ENCODE data around the gene WNT5A. TPM values are rescaled to one million over a fixed set of nuclear protein-coding genes. Genes with fewer than 3 reads are reported as not detected.

Gene WNT5A
- total RNA-seq, 1 donor from 2014 or later: 8.9 TPM

DNA sequence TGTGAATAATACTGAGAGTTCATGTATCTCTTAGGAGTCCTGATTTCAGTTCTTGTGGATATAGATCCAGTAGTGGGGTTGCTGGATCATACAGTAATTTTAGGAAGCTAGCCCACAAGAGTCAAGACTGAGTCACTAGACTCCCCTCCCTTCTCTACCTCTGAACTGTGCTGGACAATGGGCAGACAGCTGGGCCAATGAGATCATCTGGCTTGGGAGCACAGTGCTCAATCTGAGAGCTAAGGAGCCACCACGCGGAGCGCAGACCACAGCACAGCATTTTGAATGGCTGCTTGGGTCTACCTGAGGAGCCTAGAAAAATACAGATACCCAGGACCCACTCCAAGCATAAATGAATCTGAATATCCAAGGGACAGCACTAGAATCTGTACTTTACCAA is 32.5 kb downstream of the WNT5A start:
- Histone ChIP-seq H3K27ac (ENCODE audit: low read depth, low read length) (no peak overlapping the region), H3K9me3 (ENCODE audit: control insufficient read depth in 3 of 3, low read length in 3 of 3) (no peaks in the 10 kb centered on the region)

DNA sequence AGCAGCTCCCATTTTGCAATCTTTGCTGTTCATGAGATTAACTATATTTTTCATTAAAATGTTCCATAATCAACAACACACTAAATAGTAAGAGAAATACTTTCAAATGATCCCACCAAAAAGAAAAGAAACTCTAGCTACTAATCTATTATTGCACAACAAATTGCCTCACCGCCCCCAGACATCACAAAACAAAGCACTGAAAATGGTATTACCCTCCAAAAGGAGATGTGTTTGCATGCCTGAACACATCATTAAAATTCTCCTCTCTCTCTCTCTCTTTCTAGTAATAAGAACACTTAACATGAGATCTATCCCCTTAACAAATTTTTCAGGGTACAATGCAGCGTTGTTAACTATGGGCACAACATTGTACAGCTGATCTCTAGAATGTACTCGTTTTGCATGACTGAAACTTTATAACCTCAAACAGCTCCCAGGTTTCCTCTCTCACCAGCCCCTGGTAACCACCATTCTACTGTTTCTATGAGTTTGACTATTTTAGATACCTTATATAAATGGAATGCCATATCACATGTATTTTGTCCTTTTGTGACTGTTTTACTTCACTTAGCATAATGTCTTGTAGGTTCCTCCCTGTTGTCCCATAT is 33.1 kb downstream of the WNT5A start:
- Histone ChIP-seq H3K4me3 (ENCODE audit: low read length in 3 of 3) (no peak overlapping the region), H3K27ac (ENCODE audit: low read depth, low read length) (no peak overlapping the region), H3K9me3 (ENCODE audit: control insufficient read depth in 3 of 3, low read length in 3 of 3) (no peaks in the 10 kb centered on the region), H3K4me1 (ENCODE audit: control insufficient read depth in 3 of 3, insufficient read depth in 3 of 3, low read length in 3 of 3) (no peaks in the 10 kb centered on the region), H3K9ac (ENCODE audit: low read depth in 1 of 3, low read length in 3 of 3) (no peak overlapping the region), H3K27me3 (ENCODE audit: control insufficient read depth in 3 of 3, insufficient read depth in 3 of 3, low read length in 3 of 3) (peaks cover 0 to 5% (median 3%) of the 10 kb centered on the region in 3 donors), H3K36me3 (ENCODE audit: control insufficient read depth in 3 of 3, insufficient read depth in 3 of 3, low read length in 3 of 3) (no peaks in the 10 kb centered on the region)

More for the DNA sequence above, 32.5 kb downstream of the WNT5A start:
- Histone ChIP-seq H3K4me3 (ENCODE audit: low read length in 3 of 3) (no peak overlapping the region), H3K27me3 (ENCODE audit: control insufficient read depth in 3 of 3, insufficient read depth in 3 of 3, low read length in 3 of 3) (peaks cover 0 to 5% (median 3%) of the 10 kb centered on the region in 3 donors), H3K36me3 (ENCODE audit: control insufficient read depth in 3 of 3, insufficient read depth in 3 of 3, low read length in 3 of 3) (no peaks in the 10 kb centered on the region), H3K9ac (ENCODE audit: low read depth in 1 of 3, low read length in 3 of 3) (no peak overlapping the region), H3K4me1 (ENCODE audit: control insufficient read depth in 3 of 3, insufficient read depth in 3 of 3, low read length in 3 of 3) (no peaks in the 10 kb centered on the region)

DNA sequence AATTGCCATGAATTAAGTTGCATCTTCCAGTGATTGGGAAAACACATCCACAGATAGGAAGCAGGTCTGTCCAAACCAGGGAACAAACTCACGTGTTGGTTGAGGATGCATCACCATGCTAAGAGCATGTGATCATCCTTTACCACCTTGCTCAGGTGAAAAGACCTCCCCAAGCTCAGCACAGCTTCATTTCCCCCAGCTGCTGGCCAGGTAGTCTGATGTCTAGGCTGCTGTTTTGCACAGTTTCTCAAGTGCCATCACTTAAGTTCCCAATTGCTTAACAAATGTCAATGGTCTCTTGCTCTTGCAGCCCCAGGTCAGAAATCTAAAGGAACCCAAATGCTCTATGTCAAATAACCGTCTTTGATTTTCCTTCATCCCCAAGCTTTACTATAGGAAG is 34.2 kb downstream of the WNT5A start:
- Histone ChIP-seq H3K27ac (ENCODE audit: low read depth, low read length) (no peak overlapping the region), H3K27me3 (ENCODE audit: control insufficient read depth in 3 of 3, insufficient read depth in 3 of 3, low read length in 3 of 3) (peaks cover 0 to 5% (median 3%) of the 10 kb centered on the region in 3 donors), H3K4me1 (ENCODE audit: control insufficient read depth in 3 of 3, insufficient read depth in 3 of 3, low read length in 3 of 3) (no peaks in the 10 kb centered on the region), H3K36me3 (ENCODE audit: control insufficient read depth in 3 of 3, insufficient read depth in 3 of 3, low read length in 3 of 3) (no peaks in the 10 kb centered on the region), H3K9ac (ENCODE audit: low read depth in 1 of 3, low read length in 3 of 3) (no peak overlapping the region), H3K9me3 (ENCODE audit: control insufficient read depth in 3 of 3, low read length in 3 of 3) (no peaks in the 10 kb centered on the region), H3K4me3 (ENCODE audit: low read length in 3 of 3) (no peak overlapping the region)

DNA sequence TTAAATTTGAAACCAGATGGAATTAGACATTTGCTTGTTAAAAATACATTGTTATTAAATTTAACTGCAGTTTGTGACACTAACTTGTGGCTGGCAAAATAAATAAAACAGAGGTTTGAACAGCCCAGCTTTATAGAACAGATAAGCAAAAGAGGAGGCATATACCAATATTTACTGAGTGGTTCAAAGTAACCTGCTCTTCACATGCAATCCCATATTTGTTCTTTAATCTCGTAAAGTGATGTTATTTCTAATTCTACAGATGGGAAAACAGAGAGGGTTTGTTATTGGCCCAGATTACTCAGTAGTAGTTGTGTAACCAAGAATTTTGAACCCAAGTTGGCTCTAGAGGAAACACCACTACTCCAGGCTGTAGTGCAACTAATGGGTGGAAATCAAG is 37.6 kb downstream of the WNT5A start:
- Histone ChIP-seq H3K4me1 (ENCODE audit: control insufficient read depth in 3 of 3, insufficient read depth in 3 of 3, low read length in 3 of 3) (no peaks in the 10 kb centered on the region), H3K27me3 (ENCODE audit: control insufficient read depth in 3 of 3, insufficient read depth in 3 of 3, low read length in 3 of 3) (peaks cover 0 to 7% (median 0%) of the 10 kb centered on the region in 3 donors), H3K27ac (ENCODE audit: low read depth, low read length) (no peak overlapping the region), H3K4me3 (ENCODE audit: low read length in 3 of 3) (no peak overlapping the region), H3K9ac (ENCODE audit: low read depth in 1 of 3, low read length in 3 of 3) (no peak overlapping the region), H3K9me3 (ENCODE audit: control insufficient read depth in 3 of 3, low read length in 3 of 3) (no peaks in the 10 kb centered on the region), H3K36me3 (ENCODE audit: control insufficient read depth in 3 of 3, insufficient read depth in 3 of 3, low read length in 3 of 3) (no peaks in the 10 kb centered on the region)

DNA sequence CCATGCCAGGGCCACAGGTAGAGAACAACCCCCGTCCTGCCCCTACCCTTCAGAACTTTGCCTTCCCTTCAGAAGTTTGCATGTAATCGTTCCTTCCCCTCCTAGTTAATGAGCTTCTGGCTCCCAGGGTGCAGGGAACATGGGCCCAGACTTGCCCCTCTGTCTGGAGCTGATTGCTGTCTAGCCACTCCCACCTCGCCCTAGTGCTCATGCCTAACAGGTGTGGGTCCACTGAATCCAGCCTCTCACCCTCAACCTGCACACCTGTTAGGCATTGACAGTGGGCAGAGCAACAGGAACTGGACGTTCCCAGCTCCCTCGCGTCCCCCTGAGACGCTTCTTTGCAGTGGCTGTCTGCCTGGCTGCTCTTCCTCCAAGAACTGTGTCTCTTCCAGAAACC is 40.3 kb downstream of the WNT5A start:
- no peaks in the 10 kb centered on the region for H3K9me3 ChIP-seq (ENCODE audit: control insufficient read depth in 3 of 3, low read length in 3 of 3)
- H3K4me3 ChIP-seq (ENCODE audit: low read length in 3 of 3): no peak overlapping the region
- H3K27ac ChIP-seq (ENCODE audit: low read depth, low read length): no peak overlapping the region
- H3K4me1 ChIP-seq (ENCODE audit: control insufficient read depth in 3 of 3, insufficient read depth in 3 of 3, low read length in 3 of 3): no peaks in the 10 kb centered on the region
- no peaks in the 10 kb centered on the region for H3K36me3 ChIP-seq (ENCODE audit: control insufficient read depth in 3 of 3, insufficient read depth in 3 of 3, low read length in 3 of 3)
- no peak overlapping the region for H3K9ac ChIP-seq (ENCODE audit: low read depth in 1 of 3, low read length in 3 of 3)
- peaks cover 0 to 4% (median 0%) of the 10 kb centered on the region in 3 donors for H3K27me3 ChIP-seq (ENCODE audit: control insufficient read depth in 3 of 3, insufficient read depth in 3 of 3, low read length in 3 of 3)

DNA sequence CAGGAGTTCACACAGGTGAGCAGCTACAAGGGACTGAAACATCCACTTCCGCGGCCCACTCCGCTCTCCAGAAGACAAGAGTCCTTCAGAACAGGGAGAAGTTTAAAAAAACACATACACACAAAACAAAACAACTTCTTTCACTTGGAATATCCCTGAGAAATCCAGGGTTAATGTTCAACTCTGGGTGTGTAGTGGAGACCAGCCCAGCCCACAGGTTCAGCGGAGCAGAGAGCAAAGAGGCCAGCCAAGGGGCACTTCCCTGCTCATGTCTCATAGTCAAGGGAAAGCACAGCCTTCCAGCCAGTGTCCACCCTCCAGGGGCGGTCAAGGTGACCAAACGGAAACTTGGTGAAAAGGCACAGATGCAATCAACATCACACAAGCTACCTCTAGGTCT is 41.6 kb downstream of the WNT5A start:
- Histone ChIP-seq H3K9ac (ENCODE audit: low read depth in 1 of 3, low read length in 3 of 3) (no peak overlapping the region), H3K27me3 (ENCODE audit: control insufficient read depth in 3 of 3, insufficient read depth in 3 of 3, low read length in 3 of 3) (peaks cover 0 to 4% (median 0%) of the 10 kb centered on the region in 3 donors), H3K36me3 (ENCODE audit: control insufficient read depth in 3 of 3, insufficient read depth in 3 of 3, low read length in 3 of 3) (no peaks in the 10 kb centered on the region), H3K9me3 (ENCODE audit: control insufficient read depth in 3 of 3, low read length in 3 of 3) (no peaks in the 10 kb centered on the region), H3K27ac (ENCODE audit: low read depth, low read length) (no peak overlapping the region), H3K4me3 (ENCODE audit: low read length in 3 of 3) (no peak overlapping the region), H3K4me1 (ENCODE audit: control insufficient read depth in 3 of 3, insufficient read depth in 3 of 3, low read length in 3 of 3) (no peaks in the 10 kb centered on the region)

DNA sequence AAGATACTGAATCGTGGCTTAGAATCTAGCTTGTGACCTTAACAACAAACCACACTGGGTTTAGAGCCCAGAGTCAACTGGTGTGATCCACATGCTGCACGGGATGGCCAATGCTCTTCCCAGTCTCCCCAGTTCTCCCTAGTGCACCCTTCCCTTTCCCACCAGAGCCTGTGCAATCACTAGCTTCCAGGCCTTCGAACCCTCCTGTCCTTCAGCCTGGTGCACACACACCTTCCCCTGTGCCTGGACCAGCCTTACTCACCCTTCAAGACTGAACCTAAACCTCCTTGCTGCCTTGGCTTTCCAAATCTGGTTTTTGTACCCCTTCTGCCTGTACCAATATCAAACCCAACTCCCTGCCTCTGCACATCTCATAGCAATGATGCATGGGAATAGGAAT is 43.8 kb downstream of the WNT5A start:
- Histone ChIP-seq H3K27me3 (ENCODE audit: control insufficient read depth in 3 of 3, insufficient read depth in 3 of 3, low read length in 3 of 3) (peaks cover 0 to 4% (median 0%) of the 10 kb centered on the region in 3 donors), H3K9ac (ENCODE audit: low read depth in 1 of 3, low read length in 3 of 3) (no peak overlapping the region), H3K36me3 (ENCODE audit: control insufficient read depth in 3 of 3, insufficient read depth in 3 of 3, low read length in 3 of 3) (no peaks in the 10 kb centered on the region), H3K9me3 (ENCODE audit: control insufficient read depth in 3 of 3, low read length in 3 of 3) (no peaks in the 10 kb centered on the region), H3K27ac (ENCODE audit: low read depth, low read length) (no peak overlapping the region), H3K4me3 (ENCODE audit: low read length in 3 of 3) (no peak overlapping the region), H3K4me1 (ENCODE audit: control insufficient read depth in 3 of 3, insufficient read depth in 3 of 3, low read length in 3 of 3) (no peaks in the 10 kb centered on the region)

DNA sequence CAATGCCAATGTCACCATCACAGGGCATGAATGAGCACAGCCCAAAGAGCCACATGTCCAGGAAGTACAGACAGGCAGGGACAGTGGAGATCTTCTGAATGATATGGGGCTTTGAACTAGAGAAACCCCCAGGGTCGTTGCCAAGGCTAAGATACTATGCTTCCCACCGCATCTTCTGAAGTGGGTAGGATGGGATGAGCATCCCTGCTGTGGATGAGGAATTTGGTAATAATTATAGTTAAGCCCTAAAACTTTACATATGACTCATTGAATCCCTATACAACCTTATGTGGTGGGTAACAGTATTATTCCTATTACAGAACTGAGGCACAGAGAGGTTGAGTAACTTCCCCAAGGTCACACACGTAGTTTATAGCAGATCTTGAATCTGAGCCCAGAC is 44.2 kb downstream of the WNT5A start:
- Histone ChIP-seq H3K4me3 (ENCODE audit: low read length in 3 of 3) (no peak overlapping the region), H3K4me1 (ENCODE audit: control insufficient read depth in 3 of 3, insufficient read depth in 3 of 3, low read length in 3 of 3) (no peaks in the 10 kb centered on the region)

DNA sequence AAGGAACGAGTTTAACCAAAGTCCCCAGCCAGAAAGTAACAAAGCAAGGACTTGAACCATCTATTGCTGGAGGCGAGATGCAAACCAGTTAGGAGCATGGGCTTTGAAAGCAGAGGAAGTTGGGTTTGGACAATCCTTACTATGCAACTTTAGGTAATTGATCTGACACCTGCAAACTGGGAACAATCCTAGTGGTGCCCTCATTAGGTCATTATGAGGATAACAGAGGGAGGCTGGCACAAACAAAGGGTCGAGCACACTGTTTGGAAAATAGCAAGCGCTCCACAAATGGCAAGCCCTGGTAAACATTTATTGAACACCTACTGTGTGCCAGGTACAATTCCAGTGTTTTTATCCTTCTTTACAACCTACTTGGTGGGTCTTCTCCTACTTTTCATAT is 45.6 kb downstream of the WNT5A start:
- Histone ChIP-seq H3K36me3 (ENCODE audit: control insufficient read depth in 3 of 3, insufficient read depth in 3 of 3, low read length in 3 of 3) (no peaks in the 10 kb centered on the region), H3K27me3 (ENCODE audit: control insufficient read depth in 3 of 3, insufficient read depth in 3 of 3, low read length in 3 of 3) (peaks cover 0 to 4% (median 0%) of the 10 kb centered on the region in 3 donors), H3K4me3 (ENCODE audit: low read length in 3 of 3) (no peak overlapping the region), H3K4me1 (ENCODE audit: control insufficient read depth in 3 of 3, insufficient read depth in 3 of 3, low read length in 3 of 3) (no peaks in the 10 kb centered on the region), H3K27ac (ENCODE audit: low read depth, low read length) (no peak overlapping the region), H3K9me3 (ENCODE audit: control insufficient read depth in 3 of 3, low read length in 3 of 3) (no peaks in the 10 kb centered on the region), H3K9ac (ENCODE audit: low read depth in 1 of 3, low read length in 3 of 3) (no peak overlapping the region)

More for the DNA sequence above, 44.2 kb downstream of the WNT5A start:
- peaks cover 0 to 4% (median 0%) of the 10 kb centered on the region in 3 donors for H3K27me3 ChIP-seq (ENCODE audit: control insufficient read depth in 3 of 3, insufficient read depth in 3 of 3, low read length in 3 of 3)
- no peak overlapping the region for H3K9ac ChIP-seq (ENCODE audit: low read depth in 1 of 3, low read length in 3 of 3)
- H3K27ac ChIP-seq (ENCODE audit: low read depth, low read length): no peak overlapping the region
- H3K9me3 ChIP-seq (ENCODE audit: control insufficient read depth in 3 of 3, low read length in 3 of 3): no peaks in the 10 kb centered on the region
- no peaks in the 10 kb centered on the region for H3K36me3 ChIP-seq (ENCODE audit: control insufficient read depth in 3 of 3, insufficient read depth in 3 of 3, low read length in 3 of 3)

DNA sequence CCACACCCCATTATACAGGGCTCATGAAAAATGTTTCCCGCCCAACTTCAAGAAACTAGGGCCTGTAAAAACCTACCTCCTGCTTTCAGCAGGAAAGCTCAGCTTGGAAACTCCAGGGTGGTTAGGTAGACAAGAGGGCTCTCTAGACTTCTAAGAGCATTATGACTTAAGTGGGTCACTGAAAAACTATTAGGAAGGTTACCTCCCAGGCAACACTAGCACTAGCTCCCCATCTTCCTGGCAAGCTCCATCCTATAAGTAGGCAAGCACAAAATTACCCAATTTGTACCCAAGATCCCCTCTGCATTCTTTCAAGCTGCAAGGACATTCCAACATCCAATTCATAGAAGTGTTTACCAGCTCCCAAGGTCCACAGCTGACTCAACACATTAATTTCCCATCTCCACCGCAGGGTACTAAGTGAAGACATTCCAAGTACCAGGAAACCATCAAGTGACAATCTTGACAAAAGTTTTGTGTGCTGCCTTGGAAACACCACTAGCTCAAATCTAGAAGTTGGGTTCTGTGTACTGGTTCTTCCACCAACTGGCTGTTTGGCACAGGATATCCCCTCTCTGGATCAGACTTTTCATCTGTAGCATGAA is 46.9 kb downstream of the WNT5A start:
- H3K4me1 ChIP-seq (ENCODE audit: control insufficient read depth in 3 of 3, insufficient read depth in 3 of 3, low read length in 3 of 3): no peaks in the 10 kb centered on the region
- H3K27me3 ChIP-seq (ENCODE audit: control insufficient read depth in 3 of 3, insufficient read depth in 3 of 3, low read length in 3 of 3): peaks cover 0 to 4% (median 0%) of the 10 kb centered on the region in 3 donors
- no peaks in the 10 kb centered on the region for H3K9me3 ChIP-seq (ENCODE audit: control insufficient read depth in 3 of 3, low read length in 3 of 3)
- H3K4me3 ChIP-seq (ENCODE audit: low read length in 3 of 3): no peak overlapping the region
- H3K36me3 ChIP-seq (ENCODE audit: control insufficient read depth in 3 of 3, insufficient read depth in 3 of 3, low read length in 3 of 3): no peaks in the 10 kb centered on the region
- no peak overlapping the region for H3K9ac ChIP-seq (ENCODE audit: low read depth in 1 of 3, low read length in 3 of 3)
- no peak overlapping the region for H3K27ac ChIP-seq (ENCODE audit: low read depth, low read length)
